HG03558 (cell line): ENCODE data around the gene PRX.
"Not testable (repeated sequence)": the region's sequence is repeated elsewhere in the genome, so short reads cannot be mapped to it uniquely, and the experiment has no call there.

Experiments
- ATAC-seq: cut with Tn5 transposase; IDR thresholded peaks from one replicate; pipeline ENCODE4 v1.9.1; 2021; ENCODE audit warnings: moderate number of reproducible peaks; ENCODE audit not compliant: unreplicated experiment; ENCODE audit errors: extremely low read depth

Gene PRX

GRCh38 chr19:40416918-40417642 is 3.9 kb upstream of the PRX start:
- ATAC-seq: no peak

- no peak for ATAC-seq
Measured at GRCh38 chr19:40415768-40416167, 2.6 kb upstream of the PRX start.

GRCh38 chr19:40414542-40415535 is 1.7 kb upstream of the PRX start:
- ATAC-seq: no peak

- no peak for ATAC-seq
Measured at GRCh38 chr19:40412866-40413265, 312 bp downstream of the PRX start.

DNA sequence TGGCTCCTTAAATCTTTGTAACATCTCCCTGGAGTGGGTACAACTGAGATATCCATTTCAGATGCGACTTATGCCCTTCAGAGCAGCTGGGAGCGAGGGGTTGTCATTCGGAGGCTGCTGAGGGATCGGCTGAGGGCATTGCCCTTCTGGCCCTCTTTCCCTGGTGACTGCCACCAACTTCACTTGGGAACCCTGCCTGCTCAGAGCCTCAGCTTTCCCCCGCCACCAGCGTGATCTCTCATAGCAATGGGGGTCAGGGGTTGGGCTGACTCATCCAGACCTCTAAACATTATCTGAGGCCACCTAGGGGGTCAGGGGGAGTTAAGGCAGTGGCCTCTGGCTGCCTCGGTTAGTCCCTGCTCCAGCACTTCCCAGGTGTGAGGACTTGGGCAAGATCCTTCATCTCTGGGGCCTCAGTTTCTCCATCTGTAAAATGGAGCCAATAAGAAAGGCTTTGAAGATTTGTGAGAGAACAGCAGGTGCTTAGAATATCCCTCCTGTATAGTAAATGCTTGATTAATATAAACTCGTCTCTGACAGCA is 1.1 kb downstream of the PRX start:
- ATAC-seq: no peak

- no peak for ATAC-seq
Measured at GRCh38 chr19:40411125-40411842, 1.9 kb downstream of the PRX start.

- ATAC-seq: no peak
Measured at GRCh38 chr19:40410030-40410389, 3.2 kb downstream of the PRX start.

- ATAC-seq: not testable (repeated sequence)
Measured at GRCh38 chr19:40408598-40408925, 4.6 kb downstream of the PRX start.

DNA sequence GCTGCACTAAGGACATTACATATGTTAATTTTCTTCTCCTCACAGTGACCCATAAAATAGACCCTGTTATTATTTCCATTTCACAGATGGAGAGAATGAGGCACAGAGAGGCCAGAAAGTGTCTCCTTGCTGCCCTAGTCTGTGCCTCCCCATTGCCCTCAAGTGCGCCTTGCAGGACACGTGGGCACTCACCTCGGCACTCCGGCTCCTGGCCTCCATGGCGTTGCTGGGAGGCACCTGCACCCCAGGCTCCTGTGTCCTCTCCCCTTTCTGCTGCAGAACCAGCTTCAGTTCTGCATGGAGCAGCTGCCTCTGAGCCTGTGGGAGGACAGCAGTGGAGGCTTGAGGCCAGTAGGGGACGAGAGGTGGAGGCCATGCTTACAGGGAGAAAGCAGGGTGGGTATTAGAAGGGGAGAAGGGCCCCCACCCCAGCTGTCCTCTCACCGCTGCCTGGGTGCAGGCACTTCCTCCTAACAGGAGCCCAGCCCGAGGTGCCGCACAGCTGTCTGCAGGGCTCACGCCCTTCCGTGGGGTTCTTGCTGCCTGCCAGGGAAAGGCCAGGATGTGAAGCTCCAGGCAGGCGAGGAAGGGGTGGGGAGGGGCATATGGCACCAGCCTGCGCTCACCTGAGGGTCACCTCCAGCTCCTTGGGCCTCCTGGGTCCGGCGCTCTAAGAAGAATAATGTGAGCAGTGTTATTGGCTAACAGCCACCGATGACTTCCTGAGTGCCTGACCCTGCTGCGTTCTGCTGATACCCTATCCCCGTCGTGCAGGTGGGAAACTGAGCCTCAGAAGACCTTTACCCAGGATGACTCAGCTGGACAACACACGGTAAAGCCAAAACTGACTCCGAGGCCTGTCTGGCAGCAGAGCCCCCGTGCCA is 5.2 kb downstream of the PRX start:
- no peak for ATAC-seq

DNA sequence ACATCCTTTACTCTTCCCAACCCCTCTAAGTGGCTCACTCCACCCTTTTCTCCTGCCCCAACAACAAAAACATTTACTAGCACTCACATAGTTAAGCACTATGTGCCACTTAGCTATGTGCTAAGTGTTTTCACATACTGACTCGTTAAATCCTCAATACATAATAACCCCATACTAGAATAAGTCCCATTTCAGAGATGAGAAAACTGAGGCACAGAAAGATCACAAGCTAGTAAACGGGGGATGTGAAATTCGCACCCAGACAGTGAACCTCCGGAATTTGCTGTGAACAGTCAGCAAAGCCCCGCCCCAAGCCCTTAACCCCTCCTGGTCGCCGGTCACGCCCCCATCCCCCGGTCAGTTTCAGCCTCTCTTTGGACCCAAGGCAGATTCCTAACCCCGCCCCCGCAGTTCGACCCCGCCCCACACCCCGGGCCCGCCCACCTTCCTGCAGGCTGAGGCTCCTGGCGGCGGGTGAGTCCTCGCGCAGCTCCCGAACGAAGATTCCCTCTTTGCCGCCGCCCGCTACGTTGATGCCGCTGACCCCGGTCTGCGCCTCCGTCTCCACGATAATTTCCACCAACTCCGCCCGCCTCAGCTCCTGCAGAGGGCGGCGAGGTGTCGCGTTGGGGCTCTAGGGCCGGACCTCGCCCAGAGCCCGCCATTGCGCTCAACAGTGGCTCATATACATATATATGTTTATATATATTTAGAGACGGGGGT is 9.8 kb downstream of the PRX start:
- ATAC-seq: no peak

DNA sequence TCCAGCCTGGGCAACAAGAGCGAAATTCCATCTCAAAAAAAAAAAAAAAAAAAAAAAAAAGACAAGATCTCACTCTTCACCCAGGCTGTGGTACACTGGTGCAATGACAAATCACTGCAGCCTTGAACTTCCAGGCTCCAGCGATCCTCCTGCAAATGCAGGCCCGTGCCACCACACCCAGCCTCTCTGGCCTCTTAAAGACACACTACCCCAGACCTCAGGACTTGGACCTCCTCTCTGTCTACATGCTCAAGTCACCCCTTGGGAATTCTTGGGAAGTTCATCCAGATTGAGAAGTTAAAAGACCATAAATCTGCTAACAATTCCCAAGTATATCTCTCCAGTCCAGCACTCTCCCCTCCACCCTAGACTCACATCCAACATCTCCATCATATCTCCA is 12.6 kb downstream of the PRX start:
- no peak for ATAC-seq

GRCh38 chr19:40398417-40399131 is 14.6 kb downstream of the PRX start:
- no peak for ATAC-seq

DNA sequence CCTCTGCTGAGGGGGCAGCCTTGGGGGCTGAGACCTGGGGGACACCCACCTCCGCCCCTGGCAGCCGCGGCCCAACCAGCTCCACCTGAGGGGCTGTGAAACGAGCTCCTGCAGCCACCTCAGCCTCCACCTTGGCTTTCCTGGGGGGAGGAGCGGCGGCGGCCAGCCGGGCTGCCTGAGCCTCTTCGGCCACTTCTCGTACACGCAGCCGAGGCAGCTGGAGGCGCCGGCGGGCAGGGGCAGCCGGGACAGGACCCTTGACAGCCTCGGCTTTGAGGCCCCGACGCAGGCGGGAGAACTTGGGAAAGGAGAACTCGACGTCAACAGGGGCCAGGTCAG is 15.6 kb downstream of the PRX start:
- no peak for ATAC-seq

DNA sequence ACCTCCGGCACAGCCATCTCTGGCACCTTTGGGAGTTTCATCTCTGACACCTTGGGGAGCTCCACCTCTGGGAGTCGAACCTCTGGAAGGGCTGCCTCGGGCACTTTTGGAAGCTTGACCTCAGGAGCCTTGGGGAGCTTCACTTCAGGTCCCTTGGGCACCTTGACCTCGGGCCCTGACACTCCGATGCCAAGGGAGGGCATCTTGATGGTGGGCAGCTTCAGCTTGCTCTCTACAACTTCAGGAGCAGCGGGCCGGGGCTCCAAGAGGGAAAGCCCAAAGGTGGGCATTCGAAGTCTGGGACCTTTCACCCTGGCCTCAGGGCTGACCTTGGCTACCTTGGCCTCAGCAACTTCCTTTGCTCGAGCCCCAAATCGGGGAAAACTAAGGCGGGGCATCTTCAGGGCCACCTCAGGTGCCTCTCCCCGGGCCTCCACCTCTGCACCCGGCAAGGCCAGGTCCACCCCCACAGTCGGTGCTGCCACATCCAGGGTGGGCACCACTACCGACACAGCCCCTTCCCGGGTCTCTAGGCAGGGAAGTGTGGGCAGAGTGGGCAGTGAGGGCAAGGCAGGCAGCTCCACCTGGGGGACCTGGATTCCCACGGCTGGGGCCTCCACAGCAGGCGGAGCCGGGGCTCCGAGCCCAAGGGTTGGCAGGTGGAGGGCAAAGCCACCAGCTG is 16.2 kb downstream of the PRX start:
- ATAC-seq: no peak

GRCh38 chr19:40395956-40396355 is 17.2 kb downstream of the PRX start:
- no peak for ATAC-seq

- no peak for ATAC-seq
Measured at GRCh38 chr19:40394816-40395210, 18.4 kb downstream of the PRX start.

DNA sequence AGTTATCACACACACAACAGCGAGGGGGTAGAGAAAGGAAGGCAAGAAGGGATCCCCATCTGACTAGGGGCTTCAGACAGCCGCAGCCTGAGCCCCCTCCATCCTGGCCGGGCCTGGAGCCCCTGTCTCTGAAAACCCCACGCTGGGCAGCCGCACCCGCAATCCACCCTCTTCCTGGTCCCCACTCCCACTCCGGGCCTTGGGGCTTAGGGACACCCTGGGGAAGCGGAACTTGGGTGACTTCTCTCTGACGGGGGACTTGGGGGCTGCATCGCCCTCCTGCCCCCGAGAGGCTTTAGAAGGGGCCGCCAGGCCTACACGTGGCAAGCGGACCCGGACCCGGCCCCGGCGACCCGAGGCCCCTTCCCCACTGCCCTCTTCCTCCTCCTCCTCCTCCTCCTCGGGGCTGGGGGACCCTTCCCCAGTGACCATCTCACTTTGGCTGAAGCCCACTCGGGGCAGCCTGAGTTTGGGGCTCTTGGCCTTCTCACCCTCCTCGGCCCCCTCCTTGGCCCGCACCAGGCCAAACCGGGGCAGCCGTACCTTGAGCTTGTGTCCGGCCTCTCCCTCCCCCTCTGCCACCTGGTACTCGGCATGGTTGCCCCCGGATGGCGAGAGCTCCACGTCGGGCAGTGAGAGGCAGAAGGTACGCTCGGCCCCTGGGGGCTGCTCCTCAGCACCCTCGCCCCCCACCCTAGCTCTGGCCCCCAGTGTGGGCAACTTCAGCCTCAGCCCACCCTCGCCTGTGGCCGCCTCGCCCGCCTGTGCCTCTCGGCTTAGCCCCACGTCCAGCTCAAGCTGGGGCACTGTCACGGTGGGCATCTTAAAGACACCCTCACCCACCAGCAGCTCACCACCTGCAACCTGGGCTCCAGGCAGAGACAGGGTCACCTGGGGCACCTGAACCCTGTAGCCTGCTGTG is 19.0 kb downstream of the PRX start:
- ATAC-seq: no peak
